GM23338 (cell line): ENCODE data around the gene BMPR1B. TPM values are rescaled to one million over a fixed set of nuclear protein-coding genes. Genes with fewer than 3 reads are reported as not detected.

ENCODE experiments used
- ATAC-seq: fragments of 200-7000 bp; cut with Tn5 transposase; 3 replicates; pipeline ENCODE4 v1.9.1; 2020
- DNase-seq: peaks from one replicate; pipeline ENCODE4 v3.0.0-alpha.2; 2015; ENCODE audit warnings: low spot score
- H2AFZ ChIP-seq: fragments of 200-600 bp; sonication (generic); 2 replicates; pipeline ENCODE4 v1.8.0; 2016; ENCODE audit warnings: antibody characterized with exemption, mild to moderate bottlenecking, moderate library complexity
- H3F3A ChIP-seq: fragments of 200-600 bp; sonication (generic); replicated peaks from 2 replicates; pipeline ENCODE4 v1.8.0; 2017; ENCODE audit warnings: antibody characterized with exemption, mixed run types, low read depth
- H3K27ac ChIP-seq: fragments of 200-600 bp; sonication (generic); 2 replicates; pipeline ENCODE4 v1.6.1; 2016; ENCODE audit warnings: low read depth
- H3K27me3 ChIP-seq: fragments of 200-600 bp; sonication (generic); 2 replicates; pipeline ENCODE4 v1.8.0; 2016; ENCODE audit warnings: mild to moderate bottlenecking, mixed run types, moderate library complexity; ENCODE audit not compliant: insufficient read depth
- H3K36me3 ChIP-seq: fragments of 200-600 bp; sonication (generic); 2 replicates; pipeline ENCODE4 v1.8.0; 2016; ENCODE audit warnings: mild to moderate bottlenecking; ENCODE audit not compliant: insufficient read depth
- H3K4me1 ChIP-seq: fragments of 200-600 bp; sonication (generic); 2 replicates; pipeline ENCODE4 v1.8.0; 2016; ENCODE audit warnings: mild to moderate bottlenecking, moderate library complexity; ENCODE audit not compliant: insufficient read depth
- H3K4me2 ChIP-seq: fragments of 200-600 bp; sonication (generic); 2 replicates; pipeline ENCODE4 v1.7.1; 2017; ENCODE audit warnings: mixed run types
- H3K4me3 ChIP-seq: fragments of 200-600 bp; sonication (generic); 2 replicates; pipeline ENCODE4 v1.6.1; 2016; ENCODE audit warnings: mixed run types
- H3K79me2 ChIP-seq: fragments of 200-600 bp; sonication (generic); replicated peaks from 2 replicates; pipeline ENCODE4 v1.8.0; 2017; ENCODE audit warnings: mild to moderate bottlenecking; ENCODE audit not compliant: insufficient read depth
- H3K9me2 ChIP-seq: fragments of 200-600 bp; sonication (generic); 2 replicates; pipeline ENCODE4 v1.8.0; 2017; ENCODE audit not compliant: insufficient read depth
- H4K20me1 ChIP-seq: fragments of 200-600 bp; sonication (generic); replicated peaks from 2 replicates; pipeline ENCODE4 v1.8.0; 2017; ENCODE audit warnings: mild to moderate bottlenecking; ENCODE audit not compliant: insufficient read depth
- H3K27ac Mint-ChIP-seq: 2 replicates; pipeline ENCODE4 v1.8.0; 2020; ENCODE audit warnings: inconsistent platforms, mild to moderate bottlenecking, moderate library complexity, mixed read lengths
- H3K27me3 Mint-ChIP-seq: 3 replicates; pipeline ENCODE4 v1.8.0; 2022; ENCODE audit warnings: low read depth, mild to moderate bottlenecking, moderate library complexity, mixed read lengths, inconsistent platforms; ENCODE audit not compliant: insufficient read depth, poor library complexity
- H3K36me3 Mint-ChIP-seq: 3 replicates; pipeline ENCODE4 v1.8.0; 2021; ENCODE audit warnings: low read depth, mild to moderate bottlenecking, inconsistent platforms, moderate library complexity, mixed read lengths
- H3K4me1 Mint-ChIP-seq: 3 replicates; pipeline ENCODE4 v1.8.0; 2020; ENCODE audit warnings: mild to moderate bottlenecking, inconsistent platforms, mixed read lengths
- H3K4me3 Mint-ChIP-seq: 3 replicates; pipeline ENCODE4 v1.8.0; 2021; ENCODE audit warnings: moderate library complexity, mild to moderate bottlenecking, inconsistent platforms, mixed read lengths
- H3K9me3 Mint-ChIP-seq: 3 replicates; pipeline ENCODE4 v1.8.0; 2020; ENCODE audit warnings: moderate library complexity, mild to moderate bottlenecking, inconsistent platforms, mixed read lengths
- CREB1 ChIP-seq: fragments of 250-450 bp; sonication (Bioruptor Pico); IDR thresholded peaks from 2 replicates; pipeline ENCODE4 v1.5.0; 2020; ENCODE audit warnings: low read depth, mild to moderate bottlenecking, moderate library complexity
- NANOG ChIP-seq: IDR thresholded peaks from 2 replicates; pipeline ENCODE4 v1.6.1; 2016; ENCODE audit warnings: antibody characterized with exemption, borderline replicate concordance
- POLR2AphosphoS5 ChIP-seq: IDR thresholded peaks from 2 replicates; pipeline ENCODE4 v1.6.1; 2016; ENCODE audit warnings: antibody characterized with exemption, low read depth
- STAT1 ChIP-seq: IDR thresholded peaks from one replicate; pipeline ENCODE4 v1.6.1; 2016; ENCODE audit warnings: antibody characterized with exemption; ENCODE audit not compliant: unreplicated experiment
- ZNF114 ChIP-seq: fragments of 250-450 bp; sonication (Bioruptor Pico); IDR thresholded peaks from 2 replicates; pipeline ENCODE4 v1.5.0; 2020; ENCODE audit warnings: mild to moderate bottlenecking, moderate library complexity
- ZNF331 ChIP-seq: fragments of 250-450 bp; sonication (Bioruptor Pico); IDR thresholded peaks from 2 replicates; pipeline ENCODE4 v1.5.0; 2020; ENCODE audit warnings: low read depth, mild to moderate bottlenecking, moderate library complexity
- ZNF462 ChIP-seq: fragments of 250-450 bp; sonication (Bioruptor Pico); IDR thresholded peaks from 2 replicates; pipeline ENCODE4 v1.5.0; 2020; ENCODE audit warnings: mild to moderate bottlenecking, moderate library complexity
- polyA plus RNA-seq: library from polyadenylated mRNA; unstranded; fragments of >200 nt; fragmentation: Nextera tagmentation; extraction: Ambion mirVana; gene quantifications from 2 replicates; pipeline ENCODE4 v1.2.1, GENCODE V29; 2016
- total RNA-seq: library from RNA; depleted of rRNA; stranded (reverse); fragments of >200 nt; shearing (Covaris generic); gene quantifications from 2 replicates; pipeline ENCODE4 v1.2.3, GENCODE V29; 2014
- TF ChIP-seq, protein P1 (sequence below): IDR thresholded peaks from 2 replicates; pipeline ENCODE4 v1.6.1; 2016; ENCODE audit warnings: antibody characterized with exemption
- TF ChIP-seq, protein P2 (sequence below), 2 experiments: fragments of 200-600 bp in 1 of 2; sonication (generic) in 1 of 2; conservative IDR thresholded peaks; 2 replicates each; pipeline versions ENCODE4 v1.5.1 to v1.6.1; 2016 to 2017; ENCODE audit warnings: antibody characterized with exemption in 2 of 2, low read depth in 2 of 2, mild to moderate bottlenecking in 2 of 2, moderate library complexity in 1 of 2

Gene BMPR1B
- total and polyA plus RNA-seq, 2 experiments from 2014 or later: 0.48 to 1.0 TPM

DNA sequence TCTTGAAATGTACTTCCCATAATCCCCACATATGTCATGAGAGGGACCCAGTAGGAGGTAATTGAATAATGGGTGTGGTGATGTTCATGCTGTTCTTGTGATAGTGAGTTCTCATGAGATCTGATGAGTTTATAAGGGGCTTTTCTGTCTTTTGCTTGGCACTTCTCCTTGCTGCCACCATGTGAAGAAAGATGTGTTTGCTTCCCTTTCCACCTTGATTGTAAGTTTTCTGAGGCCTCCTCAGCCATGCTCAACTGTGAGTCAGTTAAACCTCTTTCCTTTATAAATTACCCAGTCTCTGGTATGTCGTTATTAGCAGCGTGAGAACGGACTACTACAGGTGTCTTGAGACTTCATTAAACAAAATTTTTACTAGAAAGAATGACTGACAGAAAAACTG, 323.2 kb downstream of the BMPR1B start:
- no peak overlapping the region for H3K27ac Mint-ChIP-seq
- Histone ChIP-seq H3K4me3 (no peak overlapping the region), H3K4me2 (no peak overlapping the region), H3F3A (no peaks in the 10 kb centered on the region), H3K79me2 (no peaks in the 10 kb centered on the region), H2AFZ (no peak overlapping the region), H4K20me1 (no peaks in the 10 kb centered on the region), H3K4me1 (no peaks in the 10 kb centered on the region), H3K9me2 (no peaks in the 10 kb centered on the region), H3K36me3 (no peaks in the 10 kb centered on the region), H3K27ac (no peak overlapping the region), H3K27me3 (no peaks in the 10 kb centered on the region)
- H3K4me3 Mint-ChIP-seq: no peak overlapping the region
- H3K27me3 Mint-ChIP-seq: peaks cover 1% of the 10 kb centered on the region
- no peaks in the 10 kb centered on the region for H3K36me3 Mint-ChIP-seq
- H3K4me1 Mint-ChIP-seq: peaks cover 3% of the 10 kb centered on the region; the same call in 2 of the 3 replicates
- no peaks in the 10 kb centered on the region for H3K9me3 Mint-ChIP-seq
- ATAC-seq (no peak), DNase-seq (no peak)
- TF ChIP-seq, protein P1, sequence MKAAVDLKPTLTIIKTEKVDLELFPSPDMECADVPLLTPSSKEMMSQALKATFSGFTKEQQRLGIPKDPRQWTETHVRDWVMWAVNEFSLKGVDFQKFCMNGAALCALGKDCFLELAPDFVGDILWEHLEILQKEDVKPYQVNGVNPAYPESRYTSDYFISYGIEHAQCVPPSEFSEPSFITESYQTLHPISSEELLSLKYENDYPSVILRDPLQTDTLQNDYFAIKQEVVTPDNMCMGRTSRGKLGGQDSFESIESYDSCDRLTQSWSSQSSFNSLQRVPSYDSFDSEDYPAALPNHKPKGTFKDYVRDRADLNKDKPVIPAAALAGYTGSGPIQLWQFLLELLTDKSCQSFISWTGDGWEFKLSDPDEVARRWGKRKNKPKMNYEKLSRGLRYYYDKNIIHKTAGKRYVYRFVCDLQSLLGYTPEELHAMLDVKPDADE: no peak
- TF ChIP-seq POLR2AphosphoS5: no peak
- TF ChIP-seq, protein P2, sequence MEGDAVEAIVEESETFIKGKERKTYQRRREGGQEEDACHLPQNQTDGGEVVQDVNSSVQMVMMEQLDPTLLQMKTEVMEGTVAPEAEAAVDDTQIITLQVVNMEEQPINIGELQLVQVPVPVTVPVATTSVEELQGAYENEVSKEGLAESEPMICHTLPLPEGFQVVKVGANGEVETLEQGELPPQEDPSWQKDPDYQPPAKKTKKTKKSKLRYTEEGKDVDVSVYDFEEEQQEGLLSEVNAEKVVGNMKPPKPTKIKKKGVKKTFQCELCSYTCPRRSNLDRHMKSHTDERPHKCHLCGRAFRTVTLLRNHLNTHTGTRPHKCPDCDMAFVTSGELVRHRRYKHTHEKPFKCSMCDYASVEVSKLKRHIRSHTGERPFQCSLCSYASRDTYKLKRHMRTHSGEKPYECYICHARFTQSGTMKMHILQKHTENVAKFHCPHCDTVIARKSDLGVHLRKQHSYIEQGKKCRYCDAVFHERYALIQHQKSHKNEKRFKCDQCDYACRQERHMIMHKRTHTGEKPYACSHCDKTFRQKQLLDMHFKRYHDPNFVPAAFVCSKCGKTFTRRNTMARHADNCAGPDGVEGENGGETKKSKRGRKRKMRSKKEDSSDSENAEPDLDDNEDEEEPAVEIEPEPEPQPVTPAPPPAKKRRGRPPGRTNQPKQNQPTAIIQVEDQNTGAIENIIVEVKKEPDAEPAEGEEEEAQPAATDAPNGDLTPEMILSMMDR (conservative IDR thresholded peaks at IDR 0.05; ENCODE audit: low read depth in 2 of 2): peak in 1 of 2 experiments; percentile 19; a peak in 1 of 4 replicates
- TF ChIP-seq ZNF462 (CRISPR knock-in tag): no peak
- no peak for TF ChIP-seq ZNF114 (CRISPR knock-in tag)
- no peak for TF ChIP-seq STAT1
- no peak for TF ChIP-seq ZNF331 (CRISPR knock-in tag)
- no peak for TF ChIP-seq CREB1 (CRISPR knock-in tag)
- no peak for TF ChIP-seq NANOG
